CD14-positive monocyte (primary cell): ENCODE measurements around the gene SLIT3. TPM values are rescaled to one million over a fixed set of nuclear protein-coding genes. Genes with fewer than 3 reads are reported as not detected.

Experiments
- DNase-seq, 3 donors: peaks; one replicate each; pipeline ENCODE4 v3.0.0-alpha.2; 2011 to 2022
- H2AFZ ChIP-seq: 2 replicates; pipeline ENCODE4 v1.6.0; 2012; ENCODE audit warnings: mild to moderate bottlenecking, low read depth, low read length, inconsistent platforms; ENCODE audit not compliant: insufficient read depth, poor library complexity, severe bottlenecking
- H3K27ac ChIP-seq, 2 donors: 1 replicate in 1 of 2; 2 replicates in 1 of 2; pipeline ENCODE4 v1.5.1; 2012 to 2013; ENCODE audit warnings: low read length in 2 of 2, control low read depth in 1 of 2, inconsistent platforms in 1 of 2, low read depth in 1 of 2, mild to moderate bottlenecking in 1 of 2
- H3K27me3 ChIP-seq, 2 donors: one replicate each; pipeline versions ENCODE4 v1.6.0 to v1.6.1; 2011 to 2013; ENCODE audit warnings: low read length in 2 of 2; ENCODE audit not compliant: control insufficient read depth in 2 of 2, insufficient read depth in 2 of 2
- H3K36me3 ChIP-seq, 2 donors: replicated peaks in 1 of 2; 1 replicate in 1 of 2; 2 replicates in 1 of 2; pipeline versions ENCODE4 v1.5.1 to v1.6.1; 2012 to 2013; ENCODE audit warnings: low read length in 2 of 2, control low read depth in 1 of 2, inconsistent platforms in 1 of 2, mild to moderate bottlenecking in 1 of 2; ENCODE audit not compliant: insufficient read depth in 2 of 2, control insufficient read depth in 1 of 2
- H3K4me1 ChIP-seq, 2 donors: 1 replicate in 1 of 2; 2 replicates in 1 of 2; pipeline versions ENCODE4 v1.5.1 to v1.6.1; 2012 to 2013; ENCODE audit warnings: low read length in 2 of 2, control low read depth in 1 of 2, inconsistent platforms in 1 of 2, mild to moderate bottlenecking in 1 of 2, moderate library complexity in 1 of 2; ENCODE audit not compliant: insufficient read depth in 2 of 2, control insufficient read depth in 1 of 2
- H3K4me2 ChIP-seq: replicated peaks from 2 replicates; pipeline ENCODE3; 2012; ENCODE audit warnings: low read length, moderate library complexity, mild to moderate bottlenecking; ENCODE audit not compliant: poor library complexity, severe bottlenecking; ENCODE audit errors: extremely low read depth
- H3K4me3 ChIP-seq, 3 experiments: fragments of 200-600 bp in 1 of 3; sonication (generic) in 1 of 3; replicated peaks in 1 of 3; 1 replicate in 2 of 3; 2 replicates in 1 of 3; pipeline ENCODE4 v1.5.1; 2011 to 2013; ENCODE audit warnings: low read length in 3 of 3, mild to moderate bottlenecking in 3 of 3, control low read depth in 2 of 3, low read depth in 2 of 3, inconsistent platforms in 1 of 3, moderate library complexity in 1 of 3
- H3K79me2 ChIP-seq: 2 replicates; pipeline ENCODE4 v1.6.0; 2012; ENCODE audit warnings: mild to moderate bottlenecking, control low read depth, inconsistent platforms, low read length, moderate library complexity; ENCODE audit not compliant: insufficient read depth
- H3K9ac ChIP-seq: 2 replicates; pipeline ENCODE4 v1.6.0; 2017; ENCODE audit warnings: low read length, mild to moderate bottlenecking; ENCODE audit not compliant: insufficient read depth, poor library complexity, severe bottlenecking
- H3K9me3 ChIP-seq, 2 donors: replicated peaks in 1 of 2; 1 replicate in 1 of 2; 2 replicates in 1 of 2; pipeline versions ENCODE4 v1.5.1 to v1.6.1; 2012 to 2013; ENCODE audit warnings: low read length in 2 of 2, control low read depth in 1 of 2; ENCODE audit not compliant: control insufficient read depth in 1 of 2, insufficient read depth in 1 of 2
- H4K20me1 ChIP-seq: 2 replicates; pipeline ENCODE4 v1.6.0; 2012; ENCODE audit warnings: mild to moderate bottlenecking, low read length, control low read depth, moderate library complexity; ENCODE audit not compliant: insufficient read depth
- H3K27ac Mint-ChIP-seq, 7 donors: one replicate each; pipeline ENCODE4 v1.8.0; 2020; ENCODE audit warnings: mild to moderate bottlenecking in 7 of 7, mixed read lengths in 7 of 7, moderate library complexity in 6 of 7, inconsistent platforms in 2 of 7
- H3K27me3 Mint-ChIP-seq, 3 donors: one replicate each; pipeline ENCODE4 v1.8.0; 2021 to 2022; ENCODE audit warnings: low read depth in 3 of 3, mild to moderate bottlenecking in 3 of 3, mixed read lengths in 3 of 3, moderate library complexity in 3 of 3, inconsistent platforms in 1 of 3
- H3K36me3 Mint-ChIP-seq, 2 donors: one replicate each; pipeline ENCODE4 v1.8.0; 2020; ENCODE audit warnings: mixed read lengths in 2 of 2, inconsistent platforms in 1 of 2, mild to moderate bottlenecking in 1 of 2
- H3K4me1 Mint-ChIP-seq: one replicate; pipeline ENCODE4 v1.8.0; 2020; ENCODE audit warnings: mild to moderate bottlenecking, mixed read lengths
- H3K4me3 Mint-ChIP-seq, 2 donors: one replicate each; pipeline ENCODE4 v1.8.0; 2020; ENCODE audit warnings: mild to moderate bottlenecking in 2 of 2, mixed read lengths in 2 of 2, moderate library complexity in 1 of 2
- H3K9me3 Mint-ChIP-seq, 7 donors: one replicate each; pipeline ENCODE4 v1.8.0; 2020 to 2022; ENCODE audit warnings: mixed read lengths in 7 of 7, mild to moderate bottlenecking in 6 of 7, moderate library complexity in 6 of 7, inconsistent platforms in 2 of 7
- CTCF ChIP-seq: fragments of 200-600 bp; IDR thresholded peaks from one replicate; pipeline ENCODE4 v1.8.0; 2022; ENCODE audit warnings: antibody characterized with exemption, mild to moderate bottlenecking
- WGBS: methylation state at CpG from one replicate; pipeline ENCODE4 v1.1.5; 2013; ENCODE audit warnings: missing lambda C conversion rate; ENCODE audit not compliant: insufficient coverage; 5-methylcytosine and 5-hydroxymethylcytosine counted together
- intact Hi-C, 2 donors: fragments of 100-400 bp; cut with micrococcal nuclease; formaldehyde crosslinking; loops; one replicate each; pipeline versions ENCODE4 v1.15.0 to v1.15.1; 2023
- polyA plus RNA-seq, 3 donors: library from polyadenylated mRNA; depleted of rRNA in 1 of 3; unstranded in 2 of 3; stranded (reverse) in 1 of 3; fragments of 300-500 nt in 2 of 3; fragments of >200 nt in 1 of 3; fragmentation: Illumina TruSeq in 2 of 3; gene quantifications; 1 replicate in 2 of 3; 2 replicates in 1 of 3; pipeline ENCODE4 v1.2.3, GENCODE V29; 2012 to 2021

The SLIT3 gene
- polyA plus RNA-seq, 3 donors = not detected

- no peak for TF ChIP-seq CTCF
- H3K36me3 ChIP-seq = no peaks in the 10 kb centered on the region
- H3K9me3 ChIP-seq = no peaks in the 10 kb centered on the region
- no CpG with 5 or more reads among the region's 3 CpGs for WGBS
- H3K27ac ChIP-seq = no peak overlapping the region
- no peaks in the 10 kb centered on the region for H3K27me3 ChIP-seq
- Mint-ChIP-seq H3K4me1 (no peaks in the 10 kb centered on the region), H3K27ac (no peak overlapping the region), H3K9me3 (peaks cover 0 to 14% (median 0%) of the 10 kb centered on the region in 7 donors), H3K36me3 (no peaks in the 10 kb centered on the region), H3K4me3 (no peak overlapping the region), H3K27me3 (peaks cover 0 to 1% (median 0%) of the 10 kb centered on the region in 3 donors)
- no peak overlapping the region for H3K4me3 ChIP-seq
- H4K20me1 ChIP-seq = no peaks in the 10 kb centered on the region
- no peaks in the 10 kb centered on the region for H3K4me1 ChIP-seq
- H2AFZ ChIP-seq = no peak overlapping the region
- H3K4me2 ChIP-seq = no peak overlapping the region
- H3K79me2 ChIP-seq = no peaks in the 10 kb centered on the region
- DNase-seq = no peak
- intact Hi-C loops = no loop called here
- no peak overlapping the region for H3K9ac ChIP-seq
Measured at GRCh38 chr5:168827636-168828035, 473.3 kb downstream of the SLIT3 start.

GRCh38 chr5:168826246-168826725 lies 474.7 kb downstream of the SLIT3 start:
- Histone ChIP-seq H2AFZ (no peak overlapping the region), H4K20me1 (no peaks in the 10 kb centered on the region), H3K4me2 (no peak overlapping the region), H3K9ac (no peak overlapping the region), H3K79me2 (no peaks in the 10 kb centered on the region), H3K36me3 (no peaks in the 10 kb centered on the region), H3K27me3 (no peaks in the 10 kb centered on the region), H3K27ac (no peak overlapping the region), H3K4me1 (no peaks in the 10 kb centered on the region), H3K9me3 (no peaks in the 10 kb centered on the region), H3K4me3 (no peak overlapping the region)
- no peak for TF ChIP-seq CTCF
- H3K9me3 Mint-ChIP-seq = peaks cover 0 to 14% (median 0%) of the 10 kb centered on the region in 7 donors
- no peak overlapping the region for H3K4me3 Mint-ChIP-seq
- H3K27me3 Mint-ChIP-seq = peaks cover 0 to 1% (median 0%) of the 10 kb centered on the region in 3 donors
- 96% methylated on average over 4 of the region's 7 CpGs for WGBS
- intact Hi-C loops = no loop called here
- H3K36me3 Mint-ChIP-seq = no peaks in the 10 kb centered on the region
- H3K4me1 Mint-ChIP-seq = no peaks in the 10 kb centered on the region
- no peak overlapping the region for H3K27ac Mint-ChIP-seq
- no peak for DNase-seq
